Astrocyte (in vitro differentiated cells and primary cell): ENCODE measurements around the gene RALGPS1.

Experiments
- CTCF ChIP-seq: IDR thresholded peaks from 2 replicates; pipeline ENCODE4 v1.5.1; 2011; ENCODE audit warnings: low read depth, mild to moderate bottlenecking, inconsistent platforms, low read length, moderate library complexity; ENCODE audit not compliant: insufficient read depth
- EZH2 ChIP-seq: IDR thresholded peaks from 2 replicates; pipeline ENCODE4 v1.6.1; 2012; ENCODE audit warnings: mild to moderate bottlenecking, low read length, inconsistent platforms; ENCODE audit not compliant: insufficient read depth

GRCh38 chr9:127133739-127134167 lies 219.2 kb downstream of the RALGPS1 start:
- TF ChIP-seq CTCF (no peak), EZH2 (no peak)
